Dendritic cell treated with granulocyte-macrophage colony-stimulating factor and Interleukin-4, amounts not matched to agents 40 ng/mL and 50 ng/mL, for 4 days (primary cell): ENCODE measurements around the gene MAPKAP1.

Experiments used
- H3K27ac Mint-ChIP-seq: one replicate; pipeline ENCODE4 v1.8.0; 2022; ENCODE audit warnings: mild to moderate bottlenecking, mixed read lengths
- H3K27me3 Mint-ChIP-seq: one replicate; pipeline ENCODE4 v1.8.0; 2022; ENCODE audit warnings: mild to moderate bottlenecking, mixed read lengths
- H3K36me3 Mint-ChIP-seq: one replicate; pipeline ENCODE4 v1.8.0; 2022; ENCODE audit warnings: low read depth, mixed read lengths
- H3K4me1 Mint-ChIP-seq: one replicate; pipeline ENCODE4 v1.8.0; 2022; ENCODE audit warnings: low read depth, mixed read lengths
- H3K4me3 Mint-ChIP-seq: one replicate; pipeline ENCODE4 v1.8.0; 2022; ENCODE audit warnings: mild to moderate bottlenecking, moderate library complexity, mixed read lengths
- H3K9me3 Mint-ChIP-seq: one replicate; pipeline ENCODE4 v1.8.0; 2022; ENCODE audit warnings: mixed read lengths
- intact Hi-C: fragments of 100-400 bp; cut with micrococcal nuclease; formaldehyde crosslinking; loops from one replicate; pipeline ENCODE4 v1.15.0; 2022

MAPKAP1 gene

GRCh38 chr9:125470767-125471580 is 236.0 kb downstream of the MAPKAP1 start:
- Mint-ChIP-seq H3K4me1 (no peaks in the 10 kb centered on the region), H3K27me3 (no peaks in the 10 kb centered on the region), H3K4me3 (no peak overlapping the region), H3K9me3 (no peaks in the 10 kb centered on the region), H3K36me3 (peaks cover 46% of the 10 kb centered on the region), H3K27ac (no peak overlapping the region)
- intact Hi-C loops = no loop called here

- Mint-ChIP-seq H3K9me3 (no peaks in the 10 kb centered on the region), H3K4me3 (no peak overlapping the region), H3K27ac (no peak overlapping the region), H3K36me3 (peaks cover 38% of the 10 kb centered on the region), H3K4me1 (no peaks in the 10 kb centered on the region), H3K27me3 (no peaks in the 10 kb centered on the region)
- intact Hi-C loops = no loop called here
Measured at GRCh38 chr9:125470189-125470588, 236.8 kb downstream of the MAPKAP1 start.

- intact Hi-C loops = no loop called here
- Mint-ChIP-seq H3K27me3 (no peaks in the 10 kb centered on the region), H3K36me3 (peaks cover 26% of the 10 kb centered on the region), H3K4me3 (no peak overlapping the region), H3K27ac (no peak overlapping the region), H3K9me3 (no peaks in the 10 kb centered on the region), H3K4me1 (no peaks in the 10 kb centered on the region)
Measured at GRCh38 chr9:125468646-125469045, 238.4 kb downstream of the MAPKAP1 start.

- no peaks in the 10 kb centered on the region for H3K9me3 Mint-ChIP-seq
- H3K27me3 Mint-ChIP-seq = no peaks in the 10 kb centered on the region
- H3K36me3 Mint-ChIP-seq = peaks cover 23% of the 10 kb centered on the region
- H3K4me1 Mint-ChIP-seq = no peaks in the 10 kb centered on the region
- H3K27ac Mint-ChIP-seq = no peak overlapping the region
- intact Hi-C loops = no loop called here
- no peak overlapping the region for H3K4me3 Mint-ChIP-seq
Measured at GRCh38 chr9:125467116-125467740, 239.8 kb downstream of the MAPKAP1 start.

GRCh38 chr9:125466411-125466810 is 240.6 kb downstream of the MAPKAP1 start:
- no peak overlapping the region for H3K4me3 Mint-ChIP-seq
- H3K27me3 Mint-ChIP-seq = no peaks in the 10 kb centered on the region
- no peak overlapping the region for H3K27ac Mint-ChIP-seq
- no peaks in the 10 kb centered on the region for H3K4me1 Mint-ChIP-seq
- no peaks in the 10 kb centered on the region for H3K9me3 Mint-ChIP-seq
- peaks cover 23% of the 10 kb centered on the region for H3K36me3 Mint-ChIP-seq
- intact Hi-C loops = no loop called here

- peaks cover 1% of the 10 kb centered on the region for H3K9me3 Mint-ChIP-seq
- peaks cover 26% of the 10 kb centered on the region for H3K36me3 Mint-ChIP-seq
- intact Hi-C loops = no loop called here
- H3K4me3 Mint-ChIP-seq = no peak overlapping the region
- H3K4me1 Mint-ChIP-seq = no peaks in the 10 kb centered on the region
- H3K27me3 Mint-ChIP-seq = no peaks in the 10 kb centered on the region
- H3K27ac Mint-ChIP-seq = no peak overlapping the region
Measured at GRCh38 chr9:125464591-125465385, 242.2 kb downstream of the MAPKAP1 start.

- Mint-ChIP-seq H3K36me3 (peaks cover 35% of the 10 kb centered on the region), H3K27me3 (no peaks in the 10 kb centered on the region), H3K4me3 (no peak overlapping the region), H3K27ac (no peak overlapping the region), H3K4me1 (no peaks in the 10 kb centered on the region), H3K9me3 (peaks cover 9% of the 10 kb centered on the region)
- intact Hi-C loops = no loop called here
Measured at GRCh38 chr9:125463926-125464325, 243.1 kb downstream of the MAPKAP1 start.

- H3K36me3 Mint-ChIP-seq = peaks cover 43% of the 10 kb centered on the region
- H3K4me1 Mint-ChIP-seq = no peaks in the 10 kb centered on the region
- intact Hi-C loops = no loop called here
- H3K4me3 Mint-ChIP-seq = no peak overlapping the region
- H3K27ac Mint-ChIP-seq = no peak overlapping the region
- no peaks in the 10 kb centered on the region for H3K27me3 Mint-ChIP-seq
- H3K9me3 Mint-ChIP-seq = peaks cover 12% of the 10 kb centered on the region
Measured at GRCh38 chr9:125462861-125463291, 244.1 kb downstream of the MAPKAP1 start.

- H3K9me3 Mint-ChIP-seq = peaks cover 24% of the 10 kb centered on the region
- peaks cover 54% of the 10 kb centered on the region for H3K36me3 Mint-ChIP-seq
- no peaks in the 10 kb centered on the region for H3K27me3 Mint-ChIP-seq
- intact Hi-C loops = no loop called here
- H3K4me1 Mint-ChIP-seq = no peaks in the 10 kb centered on the region
- no peak overlapping the region for H3K27ac Mint-ChIP-seq
- H3K4me3 Mint-ChIP-seq = no peak overlapping the region
Measured at GRCh38 chr9:125461636-125462190, 245.3 kb downstream of the MAPKAP1 start.

- peaks cover 59% of the 10 kb centered on the region for H3K36me3 Mint-ChIP-seq
- no peaks in the 10 kb centered on the region for H3K4me1 Mint-ChIP-seq
- no peaks in the 10 kb centered on the region for H3K27me3 Mint-ChIP-seq
- no peak overlapping the region for H3K27ac Mint-ChIP-seq
- H3K4me3 Mint-ChIP-seq = no peak overlapping the region
- peaks cover 30% of the 10 kb centered on the region for H3K9me3 Mint-ChIP-seq
- intact Hi-C loops = no loop called here
Measured at GRCh38 chr9:125460883-125461635, 245.9 kb downstream of the MAPKAP1 start.

GRCh38 chr9:125460346-125460745 is 246.7 kb downstream of the MAPKAP1 start:
- H3K27me3 Mint-ChIP-seq = no peaks in the 10 kb centered on the region
- H3K4me1 Mint-ChIP-seq = no peaks in the 10 kb centered on the region
- H3K27ac Mint-ChIP-seq = no peak overlapping the region
- intact Hi-C loops = no loop called here
- H3K4me3 Mint-ChIP-seq = no peak overlapping the region
- peaks cover 64% of the 10 kb centered on the region for H3K36me3 Mint-ChIP-seq
- H3K9me3 Mint-ChIP-seq = peaks cover 35% of the 10 kb centered on the region

- Mint-ChIP-seq H3K27ac (no peak overlapping the region), H3K4me1 (no peaks in the 10 kb centered on the region), H3K4me3 (no peak overlapping the region), H3K27me3 (no peaks in the 10 kb centered on the region), H3K36me3 (peaks cover 68% of the 10 kb centered on the region), H3K9me3 (peaks cover 35% of the 10 kb centered on the region)
- intact Hi-C loops = no loop called here
Measured at GRCh38 chr9:125457357-125457756, 249.7 kb downstream of the MAPKAP1 start.

- Mint-ChIP-seq H3K27ac (no peak overlapping the region), H3K36me3 (peaks cover 68% of the 10 kb centered on the region), H3K4me1 (no peaks in the 10 kb centered on the region), H3K9me3 (peaks cover 35% of the 10 kb centered on the region), H3K4me3 (no peak overlapping the region), H3K27me3 (no peaks in the 10 kb centered on the region)
- intact Hi-C loops = no loop called here
Measured at GRCh38 chr9:125455876-125456275, 251.1 kb downstream of the MAPKAP1 start.
